Measurements from ENCODE around the gene ATPAF2. TPM values are rescaled to one million over a fixed set of nuclear protein-coding genes. Genes with fewer than 3 reads are reported as not detected.

Gene ATPAF2
- total RNA-seq, 1 donor from 2014 or later = 18.4 TPM

DNA sequence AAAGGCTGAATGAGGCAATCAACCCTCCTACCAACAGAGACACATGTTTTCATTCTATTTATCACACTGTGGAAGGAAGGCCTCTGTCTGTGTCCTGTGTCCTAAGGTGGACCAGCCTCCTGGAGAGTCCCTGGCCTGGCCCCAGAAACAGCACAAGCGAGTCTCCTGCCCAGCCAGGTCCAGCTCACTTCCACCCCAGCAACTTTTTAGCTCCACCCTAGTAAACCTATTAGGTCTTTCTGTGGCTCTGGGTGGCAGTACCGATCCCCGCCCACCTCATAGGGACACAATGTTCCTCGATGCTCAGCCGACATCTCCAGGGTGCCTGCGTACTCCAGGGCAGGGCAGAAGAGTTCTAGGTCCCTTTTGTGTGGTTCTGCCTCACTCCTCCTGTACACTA is 55.6 kb downstream of the ATPAF2 start:
- Mint-ChIP-seq H3K27me3 (ENCODE audit: low read depth) (no peaks in the 10 kb centered on the region), H3K36me3 (ENCODE audit: low read depth) (no peaks in the 10 kb centered on the region), H3K4me3 (ENCODE audit: unreplicated experiment) (no peak overlapping the region), H3K4me1 (ENCODE audit: low read depth) (no peaks in the 10 kb centered on the region), H3K9me3 (ENCODE audit: low read depth) (no peaks in the 10 kb centered on the region), H3K27ac (ENCODE audit: unreplicated experiment) (no peak overlapping the region)
- TF ChIP-seq, protein P1, sequence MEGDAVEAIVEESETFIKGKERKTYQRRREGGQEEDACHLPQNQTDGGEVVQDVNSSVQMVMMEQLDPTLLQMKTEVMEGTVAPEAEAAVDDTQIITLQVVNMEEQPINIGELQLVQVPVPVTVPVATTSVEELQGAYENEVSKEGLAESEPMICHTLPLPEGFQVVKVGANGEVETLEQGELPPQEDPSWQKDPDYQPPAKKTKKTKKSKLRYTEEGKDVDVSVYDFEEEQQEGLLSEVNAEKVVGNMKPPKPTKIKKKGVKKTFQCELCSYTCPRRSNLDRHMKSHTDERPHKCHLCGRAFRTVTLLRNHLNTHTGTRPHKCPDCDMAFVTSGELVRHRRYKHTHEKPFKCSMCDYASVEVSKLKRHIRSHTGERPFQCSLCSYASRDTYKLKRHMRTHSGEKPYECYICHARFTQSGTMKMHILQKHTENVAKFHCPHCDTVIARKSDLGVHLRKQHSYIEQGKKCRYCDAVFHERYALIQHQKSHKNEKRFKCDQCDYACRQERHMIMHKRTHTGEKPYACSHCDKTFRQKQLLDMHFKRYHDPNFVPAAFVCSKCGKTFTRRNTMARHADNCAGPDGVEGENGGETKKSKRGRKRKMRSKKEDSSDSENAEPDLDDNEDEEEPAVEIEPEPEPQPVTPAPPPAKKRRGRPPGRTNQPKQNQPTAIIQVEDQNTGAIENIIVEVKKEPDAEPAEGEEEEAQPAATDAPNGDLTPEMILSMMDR (IDR thresholded peaks at IDR 0.05) = no peak
- DNase-seq (ENCODE audit: low spot score) = peak; percentile 57

DNA sequence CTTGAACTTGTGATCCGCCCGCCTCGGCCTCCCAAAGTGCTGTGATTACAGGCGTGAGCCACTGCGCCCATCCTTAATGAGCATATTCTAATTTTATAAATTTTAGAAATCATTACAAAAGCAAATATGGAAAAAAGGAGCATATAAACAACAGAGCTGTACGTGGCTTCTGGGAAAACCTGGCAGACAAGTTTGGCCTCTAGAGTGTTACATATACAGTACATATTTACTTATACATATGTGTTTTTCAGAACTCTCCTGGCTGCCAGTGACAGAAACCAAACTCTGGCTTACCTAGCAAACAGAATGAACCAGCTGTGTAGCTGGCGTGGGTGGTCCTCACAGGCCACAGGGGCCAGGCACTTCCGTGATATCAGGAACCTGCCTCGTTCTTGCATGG is 56.2 kb downstream of the ATPAF2 start:
- no peak overlapping the region for H3K4me3 Mint-ChIP-seq (ENCODE audit: unreplicated experiment)
- H3K27me3 Mint-ChIP-seq (ENCODE audit: low read depth) = no peaks in the 10 kb centered on the region
- TF ChIP-seq, protein P1 (IDR thresholded peaks at IDR 0.05) = no peak
- H3K36me3 Mint-ChIP-seq (ENCODE audit: low read depth) = no peaks in the 10 kb centered on the region
- H3K9me3 Mint-ChIP-seq (ENCODE audit: low read depth) = no peaks in the 10 kb centered on the region
- H3K27ac Mint-ChIP-seq (ENCODE audit: unreplicated experiment) = no peak overlapping the region
- peak; percentile 13 for DNase-seq (ENCODE audit: low spot score)
- no peaks in the 10 kb centered on the region for H3K4me1 Mint-ChIP-seq (ENCODE audit: low read depth)

DNA sequence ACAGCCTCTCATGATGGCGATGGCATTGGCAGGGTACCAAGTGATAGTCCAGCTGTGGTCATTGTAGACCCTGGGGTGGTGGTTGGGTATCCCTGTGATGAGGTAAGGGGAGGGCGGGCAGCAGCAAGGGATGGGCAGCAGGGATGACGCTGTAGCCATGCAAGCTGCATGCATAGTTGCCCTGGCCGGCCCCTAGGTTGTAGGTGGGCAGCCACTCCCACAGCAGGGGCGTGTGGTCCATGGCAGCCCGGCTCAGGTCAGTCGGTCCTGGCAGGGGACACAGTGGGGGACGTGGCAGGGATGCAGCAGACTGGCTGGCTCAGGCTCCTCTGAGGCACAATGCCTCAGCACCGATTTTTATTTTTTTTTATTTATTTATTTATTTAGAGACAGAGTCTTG is 57.6 kb downstream of the ATPAF2 start:
- no peaks in the 10 kb centered on the region for H3K36me3 Mint-ChIP-seq (ENCODE audit: low read depth)
- H3K4me3 Mint-ChIP-seq (ENCODE audit: unreplicated experiment) = no peak overlapping the region
- no peaks in the 10 kb centered on the region for H3K9me3 Mint-ChIP-seq (ENCODE audit: low read depth)
- no peak overlapping the region for H3K27ac Mint-ChIP-seq (ENCODE audit: unreplicated experiment)
- no peaks in the 10 kb centered on the region for H3K27me3 Mint-ChIP-seq (ENCODE audit: low read depth)
- peak; percentile 76 for DNase-seq (ENCODE audit: low spot score)
- no peaks in the 10 kb centered on the region for H3K4me1 Mint-ChIP-seq (ENCODE audit: low read depth)
- TF ChIP-seq, protein P1 (IDR thresholded peaks at IDR 0.05) = no peak

DNA sequence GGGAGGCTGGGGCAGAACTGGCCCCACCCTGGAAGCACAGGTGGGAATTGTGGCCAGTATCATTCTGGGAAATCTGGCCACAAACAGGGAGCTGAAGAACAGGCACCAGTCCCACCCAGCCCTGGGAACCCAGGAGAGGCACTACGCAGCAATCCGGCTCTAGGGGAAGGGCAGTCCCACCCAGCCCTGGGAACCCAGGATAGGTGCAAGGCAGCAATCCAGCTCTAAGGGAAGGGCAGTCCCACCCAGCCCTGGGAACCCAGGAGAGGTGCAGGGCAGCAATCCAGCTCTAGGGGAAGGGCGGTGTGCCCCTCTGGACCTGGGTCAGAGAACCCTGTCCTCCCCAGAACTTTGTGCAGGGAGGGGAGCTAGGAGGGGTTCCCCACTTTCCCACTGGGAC is 59.2 kb downstream of the ATPAF2 start:
- TF ChIP-seq, protein P1 (IDR thresholded peaks at IDR 0.05) = no peak
- H3K36me3 Mint-ChIP-seq (ENCODE audit: low read depth) = no peaks in the 10 kb centered on the region
- no peak overlapping the region for H3K27ac Mint-ChIP-seq (ENCODE audit: unreplicated experiment)
- DNase-seq (ENCODE audit: low spot score) = peak; percentile 51
- H3K4me1 Mint-ChIP-seq (ENCODE audit: low read depth) = no peaks in the 10 kb centered on the region
- H3K27me3 Mint-ChIP-seq (ENCODE audit: low read depth) = no peaks in the 10 kb centered on the region
- no peak overlapping the region for H3K4me3 Mint-ChIP-seq (ENCODE audit: unreplicated experiment)
- H3K9me3 Mint-ChIP-seq (ENCODE audit: low read depth) = no peaks in the 10 kb centered on the region

DNA sequence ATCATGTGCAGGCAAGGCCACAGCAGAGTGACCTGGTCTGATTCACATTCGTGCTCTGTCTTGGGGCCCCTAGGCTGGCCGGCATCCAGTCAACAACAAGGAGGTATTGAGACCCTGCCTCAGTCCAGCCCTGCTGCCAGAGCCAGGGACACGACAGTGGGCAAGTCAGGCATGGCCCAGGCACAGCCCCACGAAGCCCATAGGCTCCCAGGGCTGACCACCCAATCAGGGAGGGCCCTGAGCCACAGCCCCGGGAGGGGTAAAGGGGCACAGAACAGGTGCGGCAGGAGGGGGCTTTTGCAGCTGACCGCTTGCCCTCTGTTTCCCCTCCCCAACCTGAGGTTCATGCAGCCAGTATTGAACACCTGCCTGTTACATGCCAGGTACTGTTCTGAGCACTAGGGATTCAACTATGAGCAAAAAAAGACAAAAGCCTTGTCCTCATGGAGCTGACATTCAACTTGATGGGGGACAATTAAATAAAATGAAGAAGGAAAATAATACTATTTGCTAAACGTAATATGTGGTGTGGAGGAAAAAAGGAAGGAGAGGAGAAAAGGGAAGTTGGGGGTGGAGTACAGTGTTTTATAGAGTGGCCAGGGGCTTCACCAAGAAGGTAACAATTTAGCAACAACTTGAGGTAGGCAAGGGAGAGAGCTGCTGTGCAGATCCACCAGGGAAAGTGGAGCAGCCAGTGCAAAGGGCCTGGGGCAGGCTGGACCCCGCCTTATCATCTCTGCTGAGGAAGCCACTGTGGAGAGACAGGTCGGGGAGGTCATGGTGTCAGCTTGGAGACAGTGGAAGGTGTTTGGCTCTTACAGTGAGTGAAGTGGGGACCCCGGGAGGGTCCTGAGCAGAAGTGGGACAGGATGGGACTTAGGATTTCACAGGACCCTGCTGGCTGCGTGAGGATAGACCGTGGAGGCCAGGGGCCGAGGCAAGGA is 60.2 kb downstream of the ATPAF2 start:
- Mint-ChIP-seq H3K9me3 (ENCODE audit: low read depth) (no peaks in the 10 kb centered on the region), H3K4me1 (ENCODE audit: low read depth) (no peaks in the 10 kb centered on the region), H3K4me3 (ENCODE audit: unreplicated experiment) (no peak overlapping the region), H3K27ac (ENCODE audit: unreplicated experiment) (no peak overlapping the region), H3K27me3 (ENCODE audit: low read depth) (no peaks in the 10 kb centered on the region), H3K36me3 (ENCODE audit: low read depth) (no peaks in the 10 kb centered on the region)
- TF ChIP-seq, protein P1 (IDR thresholded peaks at IDR 0.05) = no peak
- DNase-seq (ENCODE audit: low spot score) = peak; percentile 60
